GM20000 (cell line): ENCODE data around the gene MLLT10.
A peak's percentile ranks its signal among the peaks of the same experiment; 100 is the strongest.

Experiments
- DNase-seq: peaks from one replicate; pipeline ENCODE4 v3.0.0; 2012; ENCODE audit warnings: low spot score
- TF ChIP-seq, protein P1 (sequence below): IDR thresholded peaks from 2 replicates; pipeline ENCODE4 v1.5.1; 2012; ENCODE audit warnings: mild to moderate bottlenecking, control low read depth; ENCODE audit errors: extremely low read depth, missing control alignments

MLLT10 gene

GRCh38 chr10:21699575-21699974 lies 165.5 kb downstream of the MLLT10 start:
- TF ChIP-seq, protein P1, sequence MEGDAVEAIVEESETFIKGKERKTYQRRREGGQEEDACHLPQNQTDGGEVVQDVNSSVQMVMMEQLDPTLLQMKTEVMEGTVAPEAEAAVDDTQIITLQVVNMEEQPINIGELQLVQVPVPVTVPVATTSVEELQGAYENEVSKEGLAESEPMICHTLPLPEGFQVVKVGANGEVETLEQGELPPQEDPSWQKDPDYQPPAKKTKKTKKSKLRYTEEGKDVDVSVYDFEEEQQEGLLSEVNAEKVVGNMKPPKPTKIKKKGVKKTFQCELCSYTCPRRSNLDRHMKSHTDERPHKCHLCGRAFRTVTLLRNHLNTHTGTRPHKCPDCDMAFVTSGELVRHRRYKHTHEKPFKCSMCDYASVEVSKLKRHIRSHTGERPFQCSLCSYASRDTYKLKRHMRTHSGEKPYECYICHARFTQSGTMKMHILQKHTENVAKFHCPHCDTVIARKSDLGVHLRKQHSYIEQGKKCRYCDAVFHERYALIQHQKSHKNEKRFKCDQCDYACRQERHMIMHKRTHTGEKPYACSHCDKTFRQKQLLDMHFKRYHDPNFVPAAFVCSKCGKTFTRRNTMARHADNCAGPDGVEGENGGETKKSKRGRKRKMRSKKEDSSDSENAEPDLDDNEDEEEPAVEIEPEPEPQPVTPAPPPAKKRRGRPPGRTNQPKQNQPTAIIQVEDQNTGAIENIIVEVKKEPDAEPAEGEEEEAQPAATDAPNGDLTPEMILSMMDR, result no peak
- DNase-seq, result no peak

- no peak for DNase-seq
- TF ChIP-seq, protein P1, result no peak
These were observed 166.4 kb downstream of the MLLT10 start for GRCh38 chr10:21700474-21700873.

GRCh38 chr10:21702633-21703111 lies 168.6 kb downstream of the MLLT10 start:
- TF ChIP-seq, protein P1, result no peak
- peak; percentile 37 for DNase-seq

DNA sequence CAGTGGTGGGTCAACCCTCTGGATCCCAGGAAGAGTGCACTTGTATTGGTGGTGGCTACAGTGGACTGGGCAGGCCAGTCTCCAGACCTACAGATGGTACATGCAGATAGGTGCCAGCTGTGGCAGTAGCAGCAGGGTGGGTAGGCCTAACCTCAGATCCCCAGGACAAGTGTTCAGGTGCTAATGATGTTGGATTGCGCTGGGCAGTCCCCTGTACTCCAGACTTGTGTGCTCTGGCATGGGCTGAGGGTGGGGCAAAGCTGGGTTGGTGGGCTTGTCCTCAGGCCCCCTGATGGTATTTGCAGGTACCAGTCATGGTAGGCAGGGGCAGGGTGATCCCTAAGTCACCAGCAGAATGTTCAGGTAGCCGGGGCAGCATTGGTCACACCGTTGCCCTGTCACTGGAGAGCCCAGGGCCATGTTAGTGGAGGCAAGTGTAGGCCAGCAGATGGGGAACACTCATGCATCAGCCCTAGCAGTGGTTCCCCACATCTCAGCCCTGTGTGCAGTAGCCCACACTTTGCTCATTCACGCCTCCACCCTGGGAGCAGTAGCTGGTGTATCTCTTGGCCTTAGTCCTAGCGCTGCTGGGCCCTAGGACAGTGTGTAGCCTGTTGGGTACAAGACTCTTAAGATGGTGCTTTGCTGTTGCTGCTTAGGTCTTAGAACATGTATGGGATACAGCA lies 171.3 kb downstream of the MLLT10 start:
- TF ChIP-seq, protein P1, result no peak
- DNase-seq, result no peak

DNA sequence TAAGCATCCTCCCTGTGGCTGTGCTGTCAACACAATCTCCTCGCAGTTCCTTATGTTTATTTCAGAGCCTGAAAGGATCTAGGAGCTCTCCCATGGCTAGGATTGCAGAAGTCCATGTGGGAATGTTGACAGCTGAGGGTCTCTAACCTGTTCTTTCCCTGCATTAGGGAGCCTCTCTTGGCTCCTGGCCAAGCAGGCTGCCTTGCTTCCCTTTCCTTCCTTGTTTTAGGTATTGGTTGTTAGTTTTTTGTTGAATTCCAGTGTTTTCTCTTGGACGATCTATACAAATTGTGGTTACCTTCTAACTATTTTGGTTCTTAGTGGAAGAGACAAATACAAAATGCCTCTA lies 171.8 kb downstream of the MLLT10 start:
- no peak for DNase-seq
- TF ChIP-seq, protein P1, result no peak

DNA sequence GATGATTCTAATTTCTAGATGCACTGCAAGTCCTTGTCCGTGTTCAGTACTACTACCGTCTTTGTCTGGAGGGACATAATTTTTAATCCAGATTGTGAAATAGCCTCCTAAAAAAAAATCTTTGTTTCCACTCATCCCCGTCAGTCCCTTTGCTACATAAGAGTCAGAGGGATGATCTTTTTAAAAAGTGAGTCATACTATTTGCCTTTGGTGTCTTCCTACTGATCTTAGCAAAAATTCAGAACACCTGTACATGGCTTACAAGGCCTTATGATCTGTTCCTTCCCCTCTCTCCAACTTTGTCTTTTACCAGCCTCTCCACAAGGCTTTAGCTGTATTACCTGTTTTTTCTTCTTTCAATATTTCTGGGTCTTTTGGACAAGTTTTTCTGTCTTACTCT lies 173.5 kb downstream of the MLLT10 start:
- no peak for DNase-seq
- TF ChIP-seq, protein P1, result no peak

GRCh38 chr10:21712975-21713374 lies 178.9 kb downstream of the MLLT10 start:
- DNase-seq, result no peak

More at GRCh38 chr10:21712975-21713374, 178.9 kb downstream of the MLLT10 start:
- TF ChIP-seq, protein P1, result no peak
